HEK293 (cell line): ENCODE measurements around the gene HSPB6.

Experiments used
- BCL6B ChIP-seq: fragments of 450-650 bp; formaldehyde crosslinking; IDR thresholded peaks from 2 replicates; pipeline ENCODE4 v1.5.1; 2017; ENCODE audit warnings: missing biosample characterization, missing genetic modification characterization
- HIC1 ChIP-seq: fragments of 450-650 bp; formaldehyde crosslinking; IDR thresholded peaks from 2 replicates; pipeline ENCODE4 v1.5.1; 2016; ENCODE audit warnings: missing biosample characterization, missing genetic modification characterization
- KLF10 ChIP-seq: fragments of 450-650 bp; IDR thresholded peaks from 2 replicates; pipeline ENCODE4 v1.5.1; 2018; ENCODE audit warnings: missing biosample characterization, mild to moderate bottlenecking, missing genetic modification characterization
- KLF16 ChIP-seq: fragments of 450-650 bp; formaldehyde crosslinking; IDR thresholded peaks from 2 replicates; pipeline ENCODE4 v1.5.1; 2017; ENCODE audit warnings: missing biosample characterization, missing genetic modification characterization
- KLF17 ChIP-seq: fragments of 450-650 bp; formaldehyde crosslinking; IDR thresholded peaks from 2 replicates; pipeline ENCODE4 v1.5.1; 2016; ENCODE audit warnings: missing biosample characterization, missing genetic modification characterization
- KLF9 ChIP-seq: fragments of 450-650 bp; formaldehyde crosslinking; IDR thresholded peaks from 2 replicates; pipeline ENCODE4 v1.5.1; 2016; ENCODE audit warnings: missing biosample characterization, missing genetic modification characterization, low read depth
- MYNN ChIP-seq: fragments of 450-650 bp; formaldehyde crosslinking; IDR thresholded peaks from 2 replicates; pipeline ENCODE4 v1.5.1; 2016; ENCODE audit warnings: missing biosample characterization, missing genetic modification characterization, borderline replicate concordance
- SCRT2 ChIP-seq: fragments of 450-650 bp; formaldehyde crosslinking; IDR thresholded peaks from 2 replicates; pipeline ENCODE4 v1.5.1; 2016; ENCODE audit warnings: missing biosample characterization, missing genetic modification characterization
- SP7 ChIP-seq: fragments of 450-650 bp; formaldehyde crosslinking; IDR thresholded peaks from 2 replicates; pipeline ENCODE4 v1.5.1; 2016; ENCODE audit warnings: missing biosample characterization, missing genetic modification characterization
- WT1 ChIP-seq: fragments of 450-650 bp; formaldehyde crosslinking; IDR thresholded peaks from 2 replicates; pipeline ENCODE4 v1.5.1; 2016; ENCODE audit warnings: missing biosample characterization, missing genetic modification characterization
- ZBTB10 ChIP-seq: fragments of 450-650 bp; formaldehyde crosslinking; IDR thresholded peaks from 2 replicates; pipeline ENCODE4 v1.5.1; 2016; ENCODE audit warnings: missing biosample characterization, missing genetic modification characterization
- ZBTB11 ChIP-seq: fragments of 450-650 bp; formaldehyde crosslinking; conservative IDR thresholded peaks from 2 replicates; pipeline ENCODE4 v1.5.1; 2016; ENCODE audit warnings: low read depth, missing biosample characterization, missing genetic modification characterization
- ZBTB48 ChIP-seq: fragments of 450-650 bp; formaldehyde crosslinking; IDR thresholded peaks from 2 replicates; pipeline ENCODE4 v1.5.1; 2016; ENCODE audit warnings: missing biosample characterization, missing genetic modification characterization
- ZEB2 ChIP-seq: fragments of 450-650 bp; formaldehyde crosslinking; IDR thresholded peaks from 2 replicates; pipeline ENCODE4 v1.5.1; 2016; ENCODE audit warnings: missing biosample characterization, missing genetic modification characterization
- ZNF146 ChIP-seq: fragments of 450-650 bp; formaldehyde crosslinking; IDR thresholded peaks from 2 replicates; pipeline ENCODE4 v1.5.1; 2016; ENCODE audit warnings: missing biosample characterization, missing genetic modification characterization
- ZNF16 ChIP-seq: fragments of 450-650 bp; formaldehyde crosslinking; IDR thresholded peaks from 2 replicates; pipeline ENCODE4 v1.5.1; 2016; ENCODE audit warnings: low read depth, missing biosample characterization, missing genetic modification characterization
- ZNF221 ChIP-seq: fragments of 450-650 bp; formaldehyde crosslinking; IDR thresholded peaks from 2 replicates; pipeline ENCODE4 v1.5.1; 2017; ENCODE audit warnings: missing biosample characterization, missing genetic modification characterization, borderline replicate concordance
- ZNF362 ChIP-seq: fragments of 450-650 bp; formaldehyde crosslinking; IDR thresholded peaks from 2 replicates; pipeline ENCODE4 v1.5.1; 2016; ENCODE audit warnings: missing biosample characterization, missing genetic modification characterization
- ZNF501 ChIP-seq: fragments of 450-650 bp; formaldehyde crosslinking; IDR thresholded peaks from 2 replicates; pipeline ENCODE4 v1.5.1; 2016; ENCODE audit warnings: missing biosample characterization, missing genetic modification characterization
- ZNF514 ChIP-seq: fragments of 450-650 bp; formaldehyde crosslinking; IDR thresholded peaks from 2 replicates; pipeline ENCODE4 v1.5.1; 2016; ENCODE audit warnings: missing biosample characterization, missing genetic modification characterization
- ZNF529 ChIP-seq: fragments of 450-650 bp; formaldehyde crosslinking; IDR thresholded peaks from 2 replicates; pipeline ENCODE4 v1.5.1; 2017; ENCODE audit warnings: missing genetic modification characterization, missing biosample characterization; ENCODE audit not compliant: insufficient replicate concordance
- ZNF548 ChIP-seq: fragments of 450-650 bp; formaldehyde crosslinking; IDR thresholded peaks from 2 replicates; pipeline ENCODE4 v1.5.1; 2016; ENCODE audit warnings: missing biosample characterization, missing genetic modification characterization
- ZNF585B ChIP-seq: fragments of 450-650 bp; formaldehyde crosslinking; IDR thresholded peaks from 2 replicates; pipeline ENCODE4 v1.5.1; 2016; ENCODE audit warnings: missing biosample characterization, missing genetic modification characterization
- ZNF639 ChIP-seq: fragments of 450-650 bp; formaldehyde crosslinking; IDR thresholded peaks from 2 replicates; pipeline ENCODE4 v1.5.1; 2016; ENCODE audit warnings: missing biosample characterization, missing genetic modification characterization
- ZNF707 ChIP-seq: fragments of 450-650 bp; formaldehyde crosslinking; IDR thresholded peaks from 2 replicates; pipeline ENCODE4 v1.5.1; 2016; ENCODE audit warnings: missing biosample characterization, missing genetic modification characterization

The HSPB6 gene

GRCh38 chr19:35744430-35745327 is 12.2 kb downstream of the HSPB6 start (continued):
- TF ChIP-seq HIC1 (tag by site-specific recombination) (peak; percentile 27; the same call in 1 of the 2 replicates), ZNF707 (tag by site-specific recombination) (no peak), ZBTB10 (tag by site-specific recombination) (peak; percentile 12; the same call in 1 of the 2 replicates), MYNN (no peak), WT1 (no peak), ZEB2 (tag by site-specific recombination) (peak; percentile 97), ZNF221 (tag by site-specific recombination) (no peak), KLF16 (peak; percentile 95), ZBTB48 (tag by site-specific recombination) (peak; percentile 92), ZNF639 (tag by site-specific recombination) (peak; percentile 70), BCL6B (tag by site-specific recombination) (no peak), ZNF529 (tag by site-specific recombination) (no peak), KLF9 (tag by site-specific recombination) (peak; percentile 92), ZNF585B (tag by site-specific recombination) (no peak), ZNF16 (tag by site-specific recombination) (no peak), ZNF362 (tag by site-specific recombination) (no peak), KLF10 (peak; percentile 94), SP7 (tag by site-specific recombination) (peak; percentile 73), ZBTB11 (peak; percentile 74), ZNF514 (tag by site-specific recombination) (no peak), ZNF146 (tag by site-specific recombination) (peak; percentile 32; the same call in 1 of the 2 replicates), KLF17 (tag by site-specific recombination) (peak; percentile 73; the same call in 1 of the 2 replicates), SCRT2 (tag by site-specific recombination) (peak; percentile 14; the same call in 1 of the 2 replicates), ZNF501 (tag by site-specific recombination) (peak; percentile 47; the same call in 1 of the 2 replicates), ZNF548 (tag by site-specific recombination) (no peak)
